ENCODE results near the gene MBOAT2. TPM values are rescaled to one million over a fixed set of nuclear protein-coding genes. Genes with fewer than 3 reads are reported as not detected.

Gene MBOAT2
- total and polyA plus RNA-seq, 12 donors = 0.24 to 9.6 (median 2.3) TPM

GRCh38 chr2:9030841-9031240 lies 27.4 kb upstream of the MBOAT2 start:
- H3K4me3 ChIP-seq = no peak overlapping the region
- H3K36me3 ChIP-seq (replicated peaks in 1 of 2) = no peaks in the 10 kb centered on the region
- 50 to 71% (median 59%) methylated on average over 4 of the region's 4 CpGs for WGBS, 4 donors
- H3K4me1 ChIP-seq (replicated peaks in 1 of 2) = no peaks in the 10 kb centered on the region
- H3K27ac ChIP-seq = no peak overlapping the region
- no peak for DNase-seq
- no peaks in the 10 kb centered on the region for H3K27me3 ChIP-seq
- TF ChIP-seq POLR2A (IDR thresholded peaks at IDR 0.05) (no peak), CTCF (IDR thresholded peaks at IDR 0.05) (no peak)
- no peaks in the 10 kb centered on the region for H3K9me3 ChIP-seq (replicated peaks in 1 of 3)
- intact Hi-C loops (cut with DNase I) = no loop called here

- TF ChIP-seq CTCF (IDR thresholded peaks at IDR 0.05) = no peak
- no peak for TF ChIP-seq POLR2A (IDR thresholded peaks at IDR 0.05)
- no peaks in the 10 kb centered on the region for H3K9me3 ChIP-seq (replicated peaks in 1 of 3)
- no peak overlapping the region for H3K4me3 ChIP-seq
- 82 to 88% (median 84%) methylated on average over 6 of the region's 6 CpGs for WGBS, 4 donors
- H3K27me3 ChIP-seq = no peaks in the 10 kb centered on the region
- intact Hi-C loops (cut with DNase I) = no loop called here
- H3K36me3 ChIP-seq (replicated peaks in 1 of 2) = no peaks in the 10 kb centered on the region
- no peaks in the 10 kb centered on the region for H3K4me1 ChIP-seq (replicated peaks in 1 of 2)
- no peak overlapping the region for H3K27ac ChIP-seq
- DNase-seq = no peak
Observed at GRCh38 chr2:9030190-9030589, 26.7 kb upstream of the MBOAT2 start.

- H3K27me3 ChIP-seq = no peaks in the 10 kb centered on the region
- DNase-seq = no peak
- no peaks in the 10 kb centered on the region for H3K9me3 ChIP-seq (replicated peaks in 1 of 3)
- H3K4me3 ChIP-seq = no peak overlapping the region
- WGBS, 4 donors = 64 to 76% (median 70%) methylated on average over 4 of the region's 4 CpGs
- TF ChIP-seq CTCF (IDR thresholded peaks at IDR 0.05) = no peak
- no peak for TF ChIP-seq POLR2A (IDR thresholded peaks at IDR 0.05)
- intact Hi-C loops (cut with DNase I) = no loop called here
- H3K36me3 ChIP-seq (replicated peaks in 1 of 2) = no peaks in the 10 kb centered on the region
- H3K4me1 ChIP-seq (replicated peaks in 1 of 2) = no peaks in the 10 kb centered on the region
- H3K27ac ChIP-seq = no peak overlapping the region
Observed at GRCh38 chr2:9029721-9030120, 26.2 kb upstream of the MBOAT2 start.

- H3K27me3 ChIP-seq = no peaks in the 10 kb centered on the region
- no peak for DNase-seq
- H3K4me3 ChIP-seq = no peak overlapping the region
- TF ChIP-seq POLR2A (IDR thresholded peaks at IDR 0.05) = no peak
- TF ChIP-seq CTCF (IDR thresholded peaks at IDR 0.05) = no peak
- no peaks in the 10 kb centered on the region for H3K9me3 ChIP-seq (replicated peaks in 1 of 3)
- H3K27ac ChIP-seq = no peak overlapping the region
- WGBS, 4 donors = 78 to 85% (median 84%) methylated on average over 4 of the region's 4 CpGs
- intact Hi-C loops (cut with DNase I) = no loop called here
- H3K36me3 ChIP-seq (replicated peaks in 1 of 2) = no peaks in the 10 kb centered on the region
- no peaks in the 10 kb centered on the region for H3K4me1 ChIP-seq (replicated peaks in 1 of 2)
Observed at GRCh38 chr2:9027884-9028283, 24.4 kb upstream of the MBOAT2 start.

Data from adrenal gland (tissue), 12 donors.